ENCODE results near the gene TSHB.

GRCh38 chr1:115031595-115031994 lies 2.0 kb downstream of the TSHB start:
- TF ChIP-seq CTCF (IDR thresholded peaks at IDR 0.05 in 4 of 5, conservative IDR thresholded peaks at IDR 0.05 in 1 of 5) = no peak
- TF ChIP-seq POLR2A (IDR thresholded peaks at IDR 0.05) = no peak

Measured in gastrocnemius medialis (tissue), 4 donors.